Motor neuron (in vitro differentiated cells): ENCODE results near the gene SPOCK1. TPM values are rescaled to one million over a fixed set of nuclear protein-coding genes. Genes with fewer than 3 reads are reported as not detected.
"Not testable (repeated sequence)": the region's sequence is repeated elsewhere in the genome, so short reads cannot be mapped to it uniquely, and the experiment has no call there.

Experiments
- ATAC-seq, 8 experiments: fragments of 200-7000 bp; cut with Tn5 transposase; replicated peaks in 6 of 8; 2 replicates each; pipeline ENCODE4 v1.8.0; 2021; ENCODE audit warnings: mild to moderate bottlenecking in 8 of 8, moderate library complexity in 8 of 8
- H3K27ac ChIP-seq, 2 donors: fragments of 250-450 bp; sonication (Bioruptor Pico); 2 replicates each; pipeline ENCODE4 v1.9.0; 2021; ENCODE audit warnings: antibody characterized with exemption in 2 of 2, mild to moderate bottlenecking in 2 of 2, moderate library complexity in 1 of 2
- H3K4me1 ChIP-seq, 2 donors: fragments of 250-450 bp; sonication (Bioruptor Pico); replicated peaks in 1 of 2; 2 replicates each; pipeline ENCODE4 v1.6.1; 2021; ENCODE audit warnings: antibody characterized with exemption in 2 of 2, mild to moderate bottlenecking in 2 of 2, moderate library complexity in 1 of 2
- H3K4me3 ChIP-seq, 5 donors: fragments of 250-450 bp; sonication (Bioruptor Pico); 2 replicates each; pipeline ENCODE4 v1.9.0; 2021; ENCODE audit warnings: antibody characterized with exemption in 5 of 5, mild to moderate bottlenecking in 5 of 5, moderate library complexity in 4 of 5
- whole genome bisulfite sequencing, 10 experiments: fragments of 450-650 bp; shearing (Covaris generic); methylation state at CpG; one replicate each; pipeline ENCODE4 v1.0.0; 2022; 5-methylcytosine and 5-hydroxymethylcytosine counted together
- in situ Hi-C, 9 experiments: fragments of 400-800 bp; cut with MboI; loops; one replicate each; pipeline ENCODE4 v1.15.0; 2021; ENCODE audit warnings: low sequenced_read_pairs in 9 of 9, low pct_unique_long_range_greater_than_20kb in 2 of 9; ENCODE audit not compliant: unreplicated experiment in 9 of 9
- total RNA-seq, 8 experiments: library from RNA; unstranded; fragments of 300-600 nt; gene quantifications; 2 replicates each; pipeline versions ENCODE4 v1.2.3 to v1.2.4, GENCODE V29; 2022

The SPOCK1 gene
- total RNA-seq, 8 experiments from 2014 or later = 9.4 to 154 (median 25.1) TPM

- Histone ChIP-seq H3K27ac (no peak overlapping the region), H3K4me1 (peaks cover 0 to under 1% of the 10 kb centered on the region in 2 donors), H3K4me3 (no peak overlapping the region)
- ATAC-seq = peak in 3 of 8 experiments; percentile 24 to 72 (median 48)
- 71 to 95% (median 83%) methylated on average over 2 to 3 of the region's 3 CpGs; no CpG with 5 or more reads in 3 of the 10 experiments for WGBS, 10 experiments
- in situ Hi-C loops = loop anchor here in 1 of 9 experiments (25.0 kb wide), 1 partner anchor 436 kb away; no protein-coding TSS in a partner anchor
Observed at GRCh38 chr5:137248527-137248926, 250.6 kb downstream of the SPOCK1 start.

DNA sequence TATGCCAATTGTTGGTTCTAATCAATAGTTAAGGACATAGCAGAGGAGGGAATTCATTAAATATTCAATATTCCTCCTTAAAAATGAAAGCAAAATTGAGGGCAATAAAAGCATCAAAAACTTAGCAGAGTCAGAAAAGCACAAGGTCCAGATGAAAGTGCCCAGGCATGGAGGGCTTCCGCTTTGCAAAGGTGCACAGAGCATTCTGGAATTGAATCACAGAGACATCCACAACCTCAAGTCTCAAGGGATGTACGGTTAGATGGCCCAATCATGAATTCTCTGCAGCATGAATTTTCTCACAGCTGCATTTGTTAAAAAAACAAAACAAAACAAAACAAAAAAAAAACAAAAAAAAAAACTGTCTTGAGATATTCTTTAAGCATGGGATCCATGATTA is 253.7 kb downstream of the SPOCK1 start:
- no peaks in the 10 kb centered on the region for H3K4me1 ChIP-seq
- in situ Hi-C loops = loop anchor here in 1 of 9 experiments (25.0 kb wide), 1 partner anchor 433 kb away; no protein-coding TSS in a partner anchor
- no peak for ATAC-seq
- no peak overlapping the region for H3K4me3 ChIP-seq
- 70 to 100% (median 95%) methylated on average over 1 to 2 of the region's 2 CpGs; no CpG with 5 or more reads in 2 of the 10 experiments for WGBS, 10 experiments
- H3K27ac ChIP-seq = no peak overlapping the region

GRCh38 chr5:137240285-137240684 is 258.8 kb downstream of the SPOCK1 start:
- Histone ChIP-seq H3K27ac (no peak overlapping the region), H3K4me3 (no peak overlapping the region), H3K4me1 (peaks cover 12 to 18% of the 10 kb centered on the region in 2 donors)
- in situ Hi-C loops = loop anchor here in 1 of 9 experiments (25.0 kb wide), 1 partner anchor 428 kb away; no protein-coding TSS in a partner anchor
- 6 to 100% (median 86%) methylated on average over 1 to 2 of the region's 2 CpGs; no CpG with 5 or more reads in 2 of the 10 experiments for WGBS, 10 experiments
- ATAC-seq = peak in 2 of 8 experiments; percentile 82 to 92

- in situ Hi-C loops = loop anchor here in 1 of 9 experiments (25.0 kb wide), 1 partner anchor 425 kb away; no protein-coding TSS in a partner anchor
- Histone ChIP-seq H3K4me3 (no peak overlapping the region), H3K27ac (no peak overlapping the region), H3K4me1 (peaks cover 12 to 18% of the 10 kb centered on the region in 2 donors)
- ATAC-seq = peak in 5 of 8 experiments; percentile 52 to 91 (median 86)
- WGBS, 10 experiments = 80 to 100% (median 92%) methylated on average over 1 to 5 of the region's 5 CpGs; no CpG with 5 or more reads in 5 of the 10 experiments
Observed at GRCh38 chr5:137236849-137237507, 262.1 kb downstream of the SPOCK1 start.

DNA sequence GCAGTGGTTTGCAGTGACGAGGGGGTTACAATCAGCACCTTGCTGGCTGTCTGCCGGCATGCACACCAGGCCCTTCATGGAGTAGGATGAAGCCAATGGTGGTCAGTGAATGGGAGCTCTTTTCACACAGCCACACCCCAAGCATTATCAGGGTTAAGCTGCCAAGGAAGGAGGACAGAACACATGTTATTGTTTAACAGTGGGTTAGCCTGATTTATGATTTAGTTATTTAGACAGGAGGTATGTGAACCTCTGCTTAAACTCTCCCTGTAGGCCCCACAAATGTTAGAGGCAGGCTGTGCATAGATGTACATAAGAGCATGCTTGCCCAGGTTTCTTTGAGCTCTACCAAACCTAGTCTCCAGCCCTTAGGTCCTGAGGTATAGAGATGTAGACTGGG is 262.9 kb downstream of the SPOCK1 start:
- WGBS, 10 experiments = 67 to 100% methylated on average over 1 to 2 of the region's 2 CpGs; no CpG with 5 or more reads in 8 of the 10 experiments

GRCh38 chr5:137234973-137235943 is 263.9 kb downstream of the SPOCK1 start:
- H3K27ac ChIP-seq = no peak overlapping the region
- peaks cover 12 to 18% of the 10 kb centered on the region in 2 donors for H3K4me1 ChIP-seq
- WGBS, 10 experiments = 88 to 97% (median 95%) methylated on average over 4 to 7 of the region's 10 CpGs; no CpG with 5 or more reads in 1 of the 10 experiments
- no peak for ATAC-seq
- in situ Hi-C loops = loop anchor here in 1 of 9 experiments (25.0 kb wide), 1 partner anchor 423 kb away; no protein-coding TSS in a partner anchor
- H3K4me3 ChIP-seq = no peak overlapping the region

More for the DNA sequence above, 262.9 kb downstream of the SPOCK1 start:
- in situ Hi-C loops = loop anchor here in 1 of 9 experiments (25.0 kb wide), 1 partner anchor 424 kb away; no protein-coding TSS in a partner anchor
- ATAC-seq = peak in 2 of 8 experiments; percentile 18 to 56
- Histone ChIP-seq H3K4me3 (no peak overlapping the region), H3K27ac (no peak overlapping the region), H3K4me1 (peaks cover 12 to 18% of the 10 kb centered on the region in 2 donors)

DNA sequence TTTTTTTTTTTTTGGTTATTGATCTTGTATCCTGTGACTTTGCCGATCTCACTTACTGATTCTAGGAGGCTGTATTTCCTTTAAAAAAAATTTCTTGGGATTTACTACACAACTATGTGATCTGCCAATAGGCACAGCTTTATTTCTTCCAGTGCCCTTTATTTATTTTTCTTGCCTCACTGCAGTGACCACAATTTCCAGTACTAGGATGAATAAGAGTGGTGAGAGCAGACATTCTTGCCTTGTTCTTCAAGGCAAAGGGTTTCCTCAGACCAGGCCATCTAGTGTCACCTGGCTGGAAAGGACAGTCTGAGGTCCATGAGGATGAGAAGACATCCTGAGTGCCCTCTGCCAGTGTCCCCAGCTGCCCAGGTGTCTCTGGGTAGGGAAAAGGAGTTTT is 265.4 kb downstream of the SPOCK1 start:
- Histone ChIP-seq H3K4me1 (peaks cover 12 to 18% of the 10 kb centered on the region in 2 donors), H3K27ac (no peak overlapping the region), H3K4me3 (no peak overlapping the region)
- in situ Hi-C loops = loop anchor here in 1 of 9 experiments (25.0 kb wide), 1 partner anchor 421 kb away; no protein-coding TSS in a partner anchor
- no peak for ATAC-seq
- 64 to 100% (median 86%) methylated on average over 1 of the region's 1 CpG; no CpG with 5 or more reads in 1 of the 10 experiments for WGBS, 10 experiments

GRCh38 chr5:137233304-137233703 is 265.8 kb downstream of the SPOCK1 start:
- not testable (repeated sequence) for ATAC-seq

GRCh38 chr5:137231540-137231939 is 267.6 kb downstream of the SPOCK1 start:
- peak in 1 of 8 experiments; percentile 54 for ATAC-seq
- no peak overlapping the region for H3K4me3 ChIP-seq
- peaks cover 3 to 7% of the 10 kb centered on the region in 2 donors for H3K4me1 ChIP-seq
- in situ Hi-C loops = loop anchor here in 1 of 9 experiments (25.0 kb wide), 1 partner anchor 419 kb away; no protein-coding TSS in a partner anchor
- H3K27ac ChIP-seq = no peak overlapping the region

More at GRCh38 chr5:137233304-137233703, 265.8 kb downstream of the SPOCK1 start:
- WGBS, 10 experiments = 100% methylated on average over 1 of the region's 1 CpG; no CpG with 5 or more reads in 3 of the 10 experiments
- peaks cover 12 to 18% of the 10 kb centered on the region in 2 donors for H3K4me1 ChIP-seq
- not testable (repeated sequence) for H3K4me3 ChIP-seq, H3K27ac ChIP-seq
- in situ Hi-C loops = loop anchor here in 1 of 9 experiments (25.0 kb wide), 1 partner anchor 421 kb away; no protein-coding TSS in a partner anchor

DNA sequence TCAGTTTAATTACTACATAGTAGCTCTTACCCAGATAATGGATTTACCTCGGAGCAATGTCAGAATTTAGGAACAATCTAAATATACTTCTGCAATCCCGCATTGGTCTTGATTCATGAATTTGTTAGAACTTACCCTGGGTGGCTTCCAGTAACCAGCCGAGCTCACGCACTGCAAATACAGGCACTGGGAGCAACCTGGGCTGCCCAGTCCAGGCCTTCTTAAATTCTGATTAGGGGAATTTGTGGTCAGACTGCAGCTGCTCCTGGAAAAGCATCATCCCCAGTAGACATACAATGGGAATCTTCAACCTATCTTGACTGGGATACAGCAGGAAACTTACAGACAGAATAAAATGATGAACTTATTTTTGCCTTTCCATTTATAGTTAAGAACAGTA is 270.3 kb downstream of the SPOCK1 start:
- Histone ChIP-seq H3K4me1 (no peaks in the 10 kb centered on the region), H3K27ac (no peak overlapping the region), H3K4me3 (no peak overlapping the region)
- peak in 1 of 8 experiments; percentile 52 for ATAC-seq
- in situ Hi-C loops = loop anchor here in 1 of 9 experiments (25.0 kb wide), 1 partner anchor 417 kb away; no protein-coding TSS in a partner anchor
- WGBS, 10 experiments = 17 to 100% (median 90%) methylated on average over 1 to 4 of the region's 4 CpGs; no CpG with 5 or more reads in 2 of the 10 experiments

GRCh38 chr5:137226081-137226480 is 273.0 kb downstream of the SPOCK1 start:
- no peaks in the 10 kb centered on the region for H3K4me1 ChIP-seq
- no peak overlapping the region for H3K4me3 ChIP-seq
- WGBS, 10 experiments = 10 to 71% (median 35%) methylated on average over 1 to 3 of the region's 3 CpGs; no CpG with 5 or more reads in 4 of the 10 experiments
- H3K27ac ChIP-seq = no peak overlapping the region
- in situ Hi-C loops = loop anchor here in 1 of 9 experiments (25.0 kb wide), 1 partner anchor 414 kb away; no protein-coding TSS in a partner anchor
- ATAC-seq = no peak
